Effector CD8-positive, alpha-beta T cell (primary cell): ENCODE data around the gene KRTAP5-10.
"Not testable (repeated sequence)": the region's sequence is repeated elsewhere in the genome, so short reads cannot be mapped to it uniquely, and the experiment has no call there.

Source experiments
- DNase-seq: peaks from one replicate; lab custom pipeline; 2025; lab: John Stamatoyannopoulos, UW

KRTAP5-10 gene

DNA sequence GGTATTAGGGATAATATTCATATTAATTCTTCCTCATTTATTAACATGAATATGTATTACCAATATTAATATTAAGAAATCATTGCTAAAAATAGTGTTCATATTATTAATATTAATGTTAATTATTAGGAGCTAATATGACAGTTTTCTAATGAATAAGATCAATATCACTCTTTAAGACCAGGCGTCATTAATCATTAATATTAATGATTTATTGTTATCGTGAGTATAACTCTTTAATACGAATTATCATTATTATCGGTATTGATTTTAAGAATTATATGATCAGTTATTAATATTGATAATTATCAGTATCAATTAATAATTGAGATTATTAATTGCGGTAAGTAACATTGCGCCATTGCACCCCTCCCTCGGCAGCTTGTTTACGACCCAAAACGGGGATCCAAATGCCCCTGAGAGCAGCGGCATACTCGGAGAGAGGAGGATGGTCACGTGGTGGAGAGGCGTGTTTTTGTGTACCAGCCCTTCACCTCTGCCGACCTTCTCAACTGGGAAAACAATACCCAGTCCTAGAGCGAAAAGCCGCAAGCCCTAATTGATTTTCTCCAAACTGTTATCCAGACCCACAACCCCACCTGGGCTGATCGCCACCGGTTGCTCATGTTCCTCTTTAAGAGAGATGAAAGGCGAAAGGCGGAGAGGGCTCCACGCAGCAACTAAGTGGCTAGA is 46.0 kb downstream of the KRTAP5-10 start:
- DNase-seq = not testable (repeated sequence)

- not testable (repeated sequence) for DNase-seq
Observed at GRCh38 chr11:71613931-71614330, 48.6 kb downstream of the KRTAP5-10 start.

DNA sequence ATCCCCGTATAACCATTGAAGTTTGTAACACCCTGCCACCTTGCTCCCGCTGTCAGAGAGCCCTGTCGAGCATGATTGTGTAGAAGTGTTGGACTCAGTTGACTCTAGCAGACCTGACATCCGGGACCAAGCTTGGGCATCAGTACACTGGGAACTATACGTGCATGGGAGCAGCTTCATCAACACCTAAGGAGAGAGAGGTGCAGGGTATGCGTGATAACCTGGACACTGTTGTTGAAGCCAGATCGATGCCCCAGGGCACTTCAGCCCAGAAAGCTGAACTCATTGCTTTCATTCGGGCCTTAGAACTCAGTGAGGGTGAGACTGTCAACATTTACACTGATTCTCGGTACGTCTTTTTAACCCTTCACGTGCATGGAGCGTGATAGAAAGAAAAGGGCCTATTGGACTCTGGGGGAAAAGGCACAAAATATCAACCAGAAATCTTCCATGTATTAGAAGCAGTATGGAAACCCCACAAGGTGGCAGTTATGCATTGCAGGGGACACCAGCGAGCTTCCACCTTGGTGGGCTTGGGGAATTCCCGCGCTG is 49.1 kb downstream of the KRTAP5-10 start:
- DNase-seq = not testable (repeated sequence)

- DNase-seq = not testable (repeated sequence)
Observed at GRCh38 chr11:71615003-71615402, 49.6 kb downstream of the KRTAP5-10 start.
